HL-60 (cell line): ENCODE data around the gene ATP9B.

Experiments
- DNase-seq, 2 experiments: peaks; one replicate each; pipeline ENCODE4 v3.0.0-alpha.2; 2010 to 2020; ENCODE audit warnings: low read depth in 1 of 2, low spot score in 1 of 2
- H3K27ac ChIP-seq: fragments of 250-450 bp; sonication (Bioruptor Pico); replicated peaks from 2 replicates; pipeline ENCODE4 v1.5.1; 2020; ENCODE audit warnings: mild to moderate bottlenecking, moderate library complexity
- H3K27me3 ChIP-seq: fragments of 250-450 bp; sonication (Bioruptor Pico); 2 replicates; pipeline ENCODE4 v1.5.1; 2021; ENCODE audit warnings: mild to moderate bottlenecking, moderate library complexity; ENCODE audit not compliant: insufficient read depth, poor library complexity, severe bottlenecking
- H3K4me3 ChIP-seq: replicated peaks from 2 replicates; pipeline ENCODE4 v1.5.1; 2011; ENCODE audit warnings: mild to moderate bottlenecking, control low read depth, low read length; ENCODE audit not compliant: insufficient read depth
- CTCF ChIP-seq: IDR thresholded peaks from one replicate; pipeline ENCODE4 v1.5.1; 2011; ENCODE audit warnings: low read length, control low read depth, inconsistent platforms; ENCODE audit not compliant: insufficient read depth
- GABPA ChIP-seq: IDR thresholded peaks from 2 replicates; pipeline ENCODE4 v1.6.1; 2012; ENCODE audit warnings: low read depth
- POLR2AphosphoS5 ChIP-seq: IDR thresholded peaks from 2 replicates; pipeline ENCODE4 v1.6.1; 2012; ENCODE audit warnings: low read depth
- REST ChIP-seq: IDR thresholded peaks from 2 replicates; pipeline ENCODE4 v1.6.1; 2012; ENCODE audit warnings: low read depth; ENCODE audit not compliant: insufficient replicate concordance
- SPI1 ChIP-seq: IDR thresholded peaks from 2 replicates; pipeline ENCODE4 v1.6.1; 2012; ENCODE audit warnings: low read depth, mild to moderate bottlenecking, borderline replicate concordance

The ATP9B gene

GRCh38 chr18:79382681-79383387 lies 313.6 kb downstream of the ATP9B start:
- Histone ChIP-seq H3K27ac (no peak overlapping the region), H3K4me3 (no peak overlapping the region), H3K27me3 (no peaks in the 10 kb centered on the region)
- no peak for DNase-seq
- TF ChIP-seq POLR2AphosphoS5, result no peak
- no peak for TF ChIP-seq GABPA
- TF ChIP-seq REST, result no peak
- TF ChIP-seq SPI1, result no peak
- no peak for TF ChIP-seq CTCF

GRCh38 chr18:79383388-79384056 lies 314.3 kb downstream of the ATP9B start:
- DNase-seq, result no peak
- Histone ChIP-seq H3K4me3 (no peak overlapping the region), H3K27ac (no peak overlapping the region), H3K27me3 (no peaks in the 10 kb centered on the region)
- TF ChIP-seq CTCF (no peak), POLR2AphosphoS5 (peak; percentile 10; the same call in 1 of the 2 replicates), GABPA (no peak)

- TF ChIP-seq SPI1, result no peak
- TF ChIP-seq POLR2AphosphoS5, result peak; percentile 7; the same call in 1 of the 2 replicates
- H3K27me3 ChIP-seq, result no peaks in the 10 kb centered on the region
- DNase-seq, result no peak
- H3K27ac ChIP-seq, result no peak overlapping the region
- no peak overlapping the region for H3K4me3 ChIP-seq
These were observed 315.1 kb downstream of the ATP9B start for GRCh38 chr18:79384151-79384807.

- TF ChIP-seq CTCF (no peak), SPI1 (no peak), REST (no peak), GABPA (no peak), POLR2AphosphoS5 (no peak)
- no peaks in the 10 kb centered on the region for H3K27me3 ChIP-seq
- DNase-seq, result no peak
These were observed 315.6 kb downstream of the ATP9B start for GRCh38 chr18:79384834-79385233.

More at GRCh38 chr18:79384834-79385233, 315.6 kb downstream of the ATP9B start:
- no peak overlapping the region for H3K4me3 ChIP-seq
- H3K27ac ChIP-seq, result no peak overlapping the region
